GM21786 (cell line): ENCODE measurements around the gene TUBB4A.
"Not testable (repeated sequence)": the region's sequence is repeated elsewhere in the genome, so short reads cannot be mapped to it uniquely, and the experiment has no call there.

Source experiments
- ATAC-seq: cut with Tn5 transposase; IDR thresholded peaks from one replicate; pipeline ENCODE4 v1.9.1; 2021; ENCODE audit not compliant: unreplicated experiment

TUBB4A gene

GRCh38 chr19:6527893-6528543 is 25.9 kb upstream of the TUBB4A start:
- ATAC-seq = peak; percentile 56

- ATAC-seq = no peak
Measured at GRCh38 chr19:6524311-6524710, 22.2 kb upstream of the TUBB4A start.

- no peak for ATAC-seq
Measured at GRCh38 chr19:6522712-6523111, 20.6 kb upstream of the TUBB4A start.

- peak; percentile 48 for ATAC-seq
Measured at GRCh38 chr19:6521718-6522646, 19.9 kb upstream of the TUBB4A start.

DNA sequence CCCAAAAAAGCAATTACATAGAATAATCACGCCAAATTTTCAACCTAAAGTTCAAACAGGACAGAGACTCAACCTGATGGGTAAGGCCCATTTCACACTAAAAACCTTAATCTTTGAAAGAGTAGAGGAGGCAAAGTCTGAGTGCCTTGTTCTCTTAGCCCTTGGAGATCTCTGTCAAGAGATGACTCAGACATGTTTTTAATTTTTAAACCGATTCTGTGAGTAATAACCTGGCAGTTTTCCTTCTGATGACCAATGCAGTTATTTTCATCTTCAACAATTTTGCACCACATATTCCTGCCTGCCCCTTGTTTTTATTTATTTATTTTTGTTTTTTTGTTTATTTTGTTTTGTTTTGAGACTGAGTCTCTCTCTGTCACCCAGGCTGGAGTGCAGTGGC is 17.2 kb upstream of the TUBB4A start:
- ATAC-seq = no peak

DNA sequence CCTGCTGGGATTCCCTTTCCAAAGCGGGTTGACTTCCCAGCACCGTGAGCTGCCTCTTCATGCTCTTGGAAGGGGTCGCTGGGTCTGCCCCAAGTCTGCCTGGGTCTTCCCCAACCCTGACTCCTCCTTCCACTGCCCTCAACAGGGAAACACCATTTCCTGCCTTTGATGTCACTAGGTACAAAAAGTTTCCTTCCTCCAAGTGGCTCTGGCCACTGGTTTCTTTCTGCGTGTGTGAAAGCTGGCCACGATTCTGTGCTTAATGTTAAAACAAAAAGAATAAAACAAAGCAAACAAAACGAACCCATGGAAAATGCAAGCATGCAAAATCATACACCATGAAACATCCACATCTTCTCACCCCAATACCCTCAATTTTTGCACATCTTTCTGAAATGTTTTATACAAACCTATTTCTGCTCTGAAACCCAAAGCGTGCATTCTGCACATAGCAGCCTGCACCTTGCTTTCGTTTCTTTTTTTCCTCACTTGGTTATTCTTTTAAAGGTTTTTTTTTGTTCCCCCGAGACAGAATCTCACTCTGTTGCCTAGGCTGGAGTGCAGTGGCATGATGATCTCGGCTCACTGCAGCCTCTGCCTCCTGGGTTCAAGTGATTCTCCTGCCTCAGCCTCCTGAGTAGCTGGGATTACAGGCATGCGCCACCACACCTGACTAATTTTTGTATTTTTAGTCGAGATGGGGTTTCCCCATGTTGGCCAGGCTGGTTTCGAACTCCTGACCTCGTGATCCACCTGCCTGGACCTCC is 16.2 kb upstream of the TUBB4A start:
- ATAC-seq = peak; percentile 30

DNA sequence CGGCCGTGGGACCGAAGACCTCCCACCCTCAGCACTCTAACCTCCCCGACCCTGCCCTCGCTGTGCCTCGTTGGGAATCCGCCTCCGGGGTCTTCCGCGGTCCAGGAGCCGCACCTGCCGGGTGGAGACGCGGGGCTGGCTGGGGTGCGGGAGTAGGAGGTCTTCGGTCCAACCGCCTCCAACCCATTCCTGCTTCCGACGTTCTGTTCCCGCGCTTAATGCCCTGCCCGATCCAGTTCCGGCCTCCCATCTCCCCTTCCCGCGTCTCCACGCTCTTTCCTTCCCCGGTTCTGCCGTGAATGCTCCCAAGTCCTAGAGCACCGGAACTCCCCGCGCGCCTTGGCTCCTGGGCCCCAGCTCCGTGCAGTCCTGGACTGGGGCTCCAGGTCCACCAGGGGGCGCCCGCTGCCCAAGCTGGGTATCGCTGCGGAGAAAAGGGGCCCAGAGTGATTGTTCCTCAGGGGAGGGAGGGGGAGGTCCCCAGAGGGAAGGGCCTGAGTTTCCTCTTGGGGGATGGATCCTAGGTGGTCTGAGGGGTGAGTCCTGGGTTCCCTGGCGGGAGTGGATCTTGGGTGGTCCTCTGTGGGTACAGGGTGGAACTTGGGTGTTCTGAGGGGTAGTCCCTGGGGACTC is 14.7 kb upstream of the TUBB4A start:
- peak; percentile 34 for ATAC-seq

GRCh38 chr19:6516018-6516658 is 14.0 kb upstream of the TUBB4A start:
- no peak for ATAC-seq

DNA sequence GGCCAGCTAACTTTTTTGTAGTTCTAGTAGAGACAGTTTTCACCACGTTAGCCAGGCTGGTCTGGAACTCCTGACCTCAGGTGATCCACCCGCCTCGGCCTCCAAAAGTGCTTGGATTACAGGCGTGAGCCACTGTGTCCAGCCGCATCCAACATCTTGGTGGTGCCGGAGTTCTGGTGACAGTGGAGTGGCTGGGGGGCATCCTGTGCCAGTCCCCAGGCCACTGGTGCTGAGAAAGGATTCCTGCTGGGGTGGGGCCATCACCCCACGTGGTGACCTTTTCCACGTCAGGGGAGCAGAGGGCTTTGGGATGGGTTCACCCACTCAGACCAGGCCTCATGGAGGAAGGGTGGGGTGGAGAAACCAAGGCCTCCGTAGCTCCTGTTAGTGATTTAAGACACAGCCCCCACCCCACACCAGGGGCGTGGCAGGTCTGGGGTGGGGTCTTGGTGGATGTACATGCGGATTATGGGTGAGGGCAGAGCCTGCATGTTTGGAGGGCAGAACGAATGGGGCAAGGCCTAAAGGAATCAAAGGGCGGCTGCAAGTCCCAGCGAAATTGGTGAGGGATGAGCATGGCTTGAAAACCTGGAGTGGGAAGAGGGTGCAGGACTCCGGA is 12.9 kb upstream of the TUBB4A start:
- no peak for ATAC-seq

GRCh38 chr19:6514089-6514488 is 12.0 kb upstream of the TUBB4A start:
- ATAC-seq = no peak

DNA sequence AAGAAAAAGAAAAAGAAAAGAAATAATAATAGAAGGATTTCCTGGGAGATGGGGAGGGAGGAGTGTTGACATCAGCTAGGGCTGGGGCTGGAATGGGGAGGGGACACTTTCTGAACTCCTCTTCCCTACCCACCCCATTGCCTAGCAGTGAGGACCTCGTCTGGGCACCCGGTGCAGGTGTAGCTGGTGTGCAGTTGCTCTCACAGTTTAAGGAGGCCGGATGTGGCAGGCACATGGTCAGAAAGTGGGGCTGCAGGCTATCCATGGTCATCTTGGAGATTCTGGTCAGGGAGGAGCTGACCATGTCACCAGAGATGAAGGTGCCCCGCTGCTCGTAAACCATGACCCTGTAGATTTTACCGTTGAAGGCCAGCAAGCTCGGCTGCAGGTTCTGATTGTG is 8.5 kb upstream of the TUBB4A start:
- no peak for ATAC-seq

GRCh38 chr19:6509118-6509971 is 7.2 kb upstream of the TUBB4A start:
- ATAC-seq = no peak

DNA sequence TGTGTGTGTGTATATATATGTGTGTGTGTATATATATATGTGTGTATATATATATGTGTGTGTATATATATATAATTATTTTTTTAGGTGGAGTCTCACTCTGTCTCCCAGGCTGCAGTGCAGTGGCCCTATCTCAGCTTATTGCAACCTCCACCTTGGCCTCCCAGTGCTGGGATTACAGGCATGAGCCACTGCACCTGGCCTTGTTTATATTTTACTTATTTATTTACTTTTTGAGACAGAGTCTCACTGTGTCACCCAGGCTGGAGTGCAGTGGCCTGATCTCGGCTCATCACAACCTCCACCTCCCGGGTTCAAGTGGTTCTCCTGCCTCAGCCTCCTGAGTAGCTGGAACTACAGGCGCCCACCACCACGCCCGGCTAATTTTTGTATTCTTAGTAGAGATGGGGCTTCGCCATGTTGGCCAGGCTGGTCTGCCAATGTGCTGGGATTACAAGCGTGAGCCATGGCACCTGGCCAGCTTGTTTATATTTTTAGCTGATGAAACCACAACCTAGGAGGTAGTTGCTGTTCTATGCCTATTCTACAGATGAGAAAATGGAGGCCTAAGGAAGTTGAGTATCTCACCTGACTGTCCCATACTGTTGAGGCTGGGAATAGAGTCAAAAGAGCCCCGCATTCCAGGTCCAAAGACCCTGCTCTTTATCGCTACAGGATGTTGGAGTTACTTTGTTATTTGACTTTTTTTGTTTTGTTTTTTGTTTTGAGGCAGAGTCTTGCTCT is 6.1 kb upstream of the TUBB4A start:
- not testable (repeated sequence) for ATAC-seq

DNA sequence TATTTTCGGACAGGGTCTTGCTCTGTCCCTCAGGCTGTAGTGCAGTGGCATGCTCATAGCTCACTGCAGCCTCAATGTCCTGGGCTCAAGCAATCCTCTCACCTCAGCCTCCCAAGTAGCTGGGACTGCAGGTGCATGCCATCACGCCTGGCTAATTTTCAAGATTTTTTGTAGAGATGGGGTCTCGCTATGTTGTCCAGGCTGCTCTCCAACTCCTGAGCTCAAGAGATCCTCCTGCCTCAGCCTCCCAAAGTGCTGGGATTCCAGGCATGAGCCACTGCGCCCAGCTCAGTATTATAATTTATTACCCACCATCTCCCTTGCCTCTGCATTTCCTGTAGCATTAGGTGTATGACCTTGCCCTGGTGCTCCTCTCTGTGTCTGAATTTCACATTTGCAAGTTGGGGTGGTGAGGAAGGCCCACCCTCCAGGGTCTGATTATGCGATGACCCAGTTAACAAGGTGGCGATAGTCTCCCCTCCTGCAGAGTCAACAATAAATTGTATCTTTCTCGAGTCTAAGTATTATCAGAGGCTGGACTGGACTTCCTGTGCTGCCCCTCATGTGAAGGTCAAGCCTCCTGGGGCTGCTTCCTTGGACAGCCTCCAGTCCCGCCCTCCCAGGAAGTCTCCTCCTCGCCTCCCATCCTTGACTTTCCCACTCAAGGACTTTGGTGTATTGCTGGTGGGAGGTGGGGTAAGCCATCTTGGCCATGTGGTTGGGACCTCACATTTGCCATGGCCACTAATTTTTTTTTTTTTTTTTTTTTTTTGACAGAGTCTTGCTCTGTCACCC is 1.5 kb upstream of the TUBB4A start:
- no peak for ATAC-seq

GRCh38 chr19:6500837-6501739 is 1.0 kb downstream of the TUBB4A start:
- no peak for ATAC-seq

DNA sequence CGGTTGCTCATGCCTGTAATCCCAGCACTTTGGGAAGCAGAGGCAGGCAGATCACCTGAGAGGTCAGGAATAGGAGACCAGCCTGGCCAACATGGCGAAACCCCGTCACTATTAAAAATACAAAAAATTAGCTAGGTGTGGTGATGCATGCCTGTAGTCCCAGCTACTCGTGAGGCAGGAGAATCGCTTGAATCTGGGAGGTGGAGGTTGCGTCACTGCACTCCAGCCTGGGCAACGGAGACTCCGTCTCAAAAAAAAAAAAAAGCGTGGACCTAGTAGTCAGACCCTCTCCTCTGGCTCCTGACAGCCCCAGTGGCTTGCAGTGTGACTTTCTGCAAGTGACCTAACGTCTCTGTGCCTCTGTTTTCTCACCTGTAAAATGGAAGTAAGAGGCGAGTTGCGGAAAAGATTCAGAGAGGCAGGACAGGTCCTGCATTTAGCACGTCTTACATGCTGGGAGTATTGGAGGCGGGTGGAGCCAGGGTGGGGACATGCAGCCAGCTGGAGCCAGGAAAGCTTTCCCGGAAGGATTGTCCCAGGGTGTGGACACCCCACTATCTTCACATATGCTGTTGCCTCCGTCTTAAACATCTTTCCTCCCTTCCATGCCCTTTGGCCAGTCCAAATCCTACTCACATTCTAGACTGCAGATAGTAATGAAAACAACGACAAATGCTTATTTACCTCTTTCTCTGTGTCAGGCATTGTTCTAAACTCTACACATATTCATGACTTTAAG is 2.9 kb downstream of the TUBB4A start:
- no peak for ATAC-seq
